Keratinocyte (primary cell): ENCODE data around the gene PEX10.

ENCODE experiments used
- CTCF ChIP-seq, 3 experiments: IDR thresholded peaks in 1 of 3; conservative IDR thresholded peaks in 1 of 3; optimal IDR thresholded peaks in 1 of 3; 2 replicates in 2 of 3; 3 replicates in 1 of 3; pipeline versions ENCODE3 to v1.5.1; 2011; ENCODE audit warnings: low read length in 3 of 3, mild to moderate bottlenecking in 3 of 3, moderate library complexity in 2 of 3, control low read depth in 1 of 3, inconsistent platforms in 1 of 3; ENCODE audit not compliant: insufficient read depth in 2 of 3; ENCODE audit errors: extremely low read depth in 1 of 3
- EZH2 ChIP-seq: IDR thresholded peaks from one replicate; pipeline ENCODE4 v1.6.1; 2012; ENCODE audit warnings: inconsistent platforms, mild to moderate bottlenecking, low read length, moderate library complexity

- TF ChIP-seq CTCF (optimal IDR thresholded peaks at IDR 0.05 in 1 of 3, IDR thresholded peaks at IDR 0.05 in 1 of 3, conservative IDR thresholded peaks at IDR 0.05 in 1 of 3; ENCODE audit: extremely low read depth in 1 of 3, insufficient read depth in 2 of 3, low read length in 3 of 3) (no peak), EZH2 (no peak)
Observed at GRCh38 chr1:2376261-2376741, 36.1 kb downstream of the PEX10 start.
